Osteoblast (primary cell): ENCODE data around the gene RGR. TPM values are rescaled to one million over a fixed set of nuclear protein-coding genes. Genes with fewer than 3 reads are reported as not detected.

Experiments used
- DNase-seq: peaks from one replicate; pipeline ENCODE4 v3.0.0; 2011; ENCODE audit warnings: low spot score, mixed read lengths; ENCODE audit not compliant: insufficient read length; ENCODE audit errors: missing footprints
- H2AFZ ChIP-seq: 2 replicates; pipeline ENCODE4 v1.6.0; 2011; ENCODE audit warnings: mild to moderate bottlenecking, low read length
- H3K27ac ChIP-seq: 2 replicates; pipeline ENCODE4 v1.5.1; 2011; ENCODE audit warnings: mild to moderate bottlenecking, low read depth, low read length, moderate library complexity
- H3K27me3 ChIP-seq: 2 replicates; pipeline ENCODE4 v1.6.0; 2012; ENCODE audit warnings: mild to moderate bottlenecking, control low read depth, inconsistent platforms, low read length, moderate library complexity; ENCODE audit not compliant: insufficient read depth
- H3K36me3 ChIP-seq: 2 replicates; pipeline ENCODE4 v1.5.1; 2011; ENCODE audit warnings: mild to moderate bottlenecking, low read length, control low read depth, moderate library complexity; ENCODE audit not compliant: insufficient read depth
- H3K4me1 ChIP-seq: 2 replicates; pipeline ENCODE4 v1.5.1; 2011; ENCODE audit warnings: mild to moderate bottlenecking, low read length, control low read depth, moderate library complexity; ENCODE audit not compliant: insufficient read depth
- H3K4me2 ChIP-seq: 2 replicates; pipeline ENCODE4 v1.6.0; 2011; ENCODE audit warnings: mild to moderate bottlenecking, low read length; ENCODE audit not compliant: insufficient read depth
- H3K4me3 ChIP-seq: fragments of 200-600 bp; sonication (generic); 3 replicates; pipeline ENCODE4 v1.5.1; 2012; ENCODE audit warnings: mild to moderate bottlenecking, low read length, inconsistent platforms; ENCODE audit not compliant: insufficient read depth
- H3K79me2 ChIP-seq: 2 replicates; pipeline ENCODE4 v1.6.0; 2012; ENCODE audit warnings: mild to moderate bottlenecking, low read length, control low read depth, inconsistent platforms; ENCODE audit not compliant: insufficient read depth
- H3K9me3 ChIP-seq: 2 replicates; pipeline ENCODE4 v1.5.1; 2011; ENCODE audit warnings: low read depth, low read length, control low read depth
- H4K20me1 ChIP-seq: 2 replicates; pipeline ENCODE4 v1.6.0; 2012; ENCODE audit warnings: mild to moderate bottlenecking, low read length, control low read depth; ENCODE audit not compliant: insufficient read depth
- CTCF ChIP-seq: IDR thresholded peaks from 2 replicates; pipeline ENCODE4 v1.5.1; 2011; ENCODE audit warnings: mild to moderate bottlenecking, low read depth, low read length, moderate library complexity; ENCODE audit errors: extremely low read depth
- total RNA-seq: library from RNA; depleted of rRNA; stranded (reverse); fragments of >200 nt; gene quantifications from 2 replicates; pipeline ENCODE4 v1.2.3, GENCODE V29; 2012

The RGR gene
- total RNA-seq, 1 donor = not detected

GRCh38 chr10:84286695-84287094 is 41.8 kb downstream of the RGR start:
- no peak overlapping the region for H3K4me2 ChIP-seq
- no peaks in the 10 kb centered on the region for H3K79me2 ChIP-seq
- H3K9me3 ChIP-seq = no peaks in the 10 kb centered on the region
- H3K4me3 ChIP-seq = no peak overlapping the region
- no peak overlapping the region for H3K27ac ChIP-seq
- DNase-seq = no peak
- peaks cover 8% of the 10 kb centered on the region for H3K27me3 ChIP-seq
- no peak for TF ChIP-seq CTCF
- H3K4me1 ChIP-seq = no peaks in the 10 kb centered on the region
- H3K36me3 ChIP-seq = no peaks in the 10 kb centered on the region
- no peak overlapping the region for H2AFZ ChIP-seq
- H4K20me1 ChIP-seq = no peaks in the 10 kb centered on the region

- H3K79me2 ChIP-seq = no peaks in the 10 kb centered on the region
- no peak for DNase-seq
- TF ChIP-seq CTCF = no peak
- H3K27ac ChIP-seq = no peak overlapping the region
- H4K20me1 ChIP-seq = no peaks in the 10 kb centered on the region
- H2AFZ ChIP-seq = no peak overlapping the region
- H3K27me3 ChIP-seq = peaks cover 8% of the 10 kb centered on the region
- H3K36me3 ChIP-seq = no peaks in the 10 kb centered on the region
- H3K9me3 ChIP-seq = no peaks in the 10 kb centered on the region
- H3K4me3 ChIP-seq = no peak overlapping the region
- H3K4me1 ChIP-seq = no peaks in the 10 kb centered on the region
- no peak overlapping the region for H3K4me2 ChIP-seq
These were observed 43.3 kb downstream of the RGR start for GRCh38 chr10:84288151-84288550.

DNA sequence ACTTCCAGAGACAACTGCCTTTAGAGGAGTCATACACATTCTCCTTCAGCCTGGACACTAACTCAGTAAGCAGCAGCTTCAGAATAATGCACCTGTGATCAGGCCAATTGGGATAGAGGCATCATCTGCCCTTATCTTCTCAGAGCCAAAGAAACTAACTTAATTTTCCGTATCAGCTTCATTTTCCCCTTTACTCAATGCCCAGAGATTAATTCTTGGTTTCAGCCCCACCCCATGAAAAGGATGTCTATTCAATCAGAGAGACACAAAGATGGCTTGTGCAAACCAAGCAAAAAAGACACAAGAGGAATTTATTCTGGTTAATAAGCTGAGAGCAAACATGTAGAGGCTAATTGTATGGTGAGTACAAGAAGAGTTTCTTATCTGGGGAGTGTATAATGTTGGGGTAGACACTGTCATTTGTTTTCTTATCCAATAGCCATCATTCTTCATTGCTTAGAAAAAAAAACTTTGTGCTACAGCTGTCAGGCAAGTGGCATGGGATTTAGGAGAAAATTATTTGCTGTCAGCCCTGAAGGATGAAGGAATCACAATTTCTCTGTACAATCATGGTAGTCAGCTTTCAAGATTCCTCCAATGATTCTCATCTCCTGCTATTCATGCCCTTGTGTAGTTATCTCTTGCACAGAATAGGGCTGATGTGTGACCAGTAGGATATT is 44.8 kb downstream of the RGR start:
- DNase-seq = no peak
- Histone ChIP-seq H3K79me2 (no peaks in the 10 kb centered on the region), H2AFZ (no peak overlapping the region), H4K20me1 (no peaks in the 10 kb centered on the region), H3K4me2 (no peak overlapping the region), H3K27ac (no peak overlapping the region), H3K4me1 (peaks cover 2% of the 10 kb centered on the region), H3K4me3 (no peak overlapping the region), H3K9me3 (no peaks in the 10 kb centered on the region), H3K36me3 (no peaks in the 10 kb centered on the region), H3K27me3 (peaks cover 8% of the 10 kb centered on the region)
- TF ChIP-seq CTCF = no peak

DNA sequence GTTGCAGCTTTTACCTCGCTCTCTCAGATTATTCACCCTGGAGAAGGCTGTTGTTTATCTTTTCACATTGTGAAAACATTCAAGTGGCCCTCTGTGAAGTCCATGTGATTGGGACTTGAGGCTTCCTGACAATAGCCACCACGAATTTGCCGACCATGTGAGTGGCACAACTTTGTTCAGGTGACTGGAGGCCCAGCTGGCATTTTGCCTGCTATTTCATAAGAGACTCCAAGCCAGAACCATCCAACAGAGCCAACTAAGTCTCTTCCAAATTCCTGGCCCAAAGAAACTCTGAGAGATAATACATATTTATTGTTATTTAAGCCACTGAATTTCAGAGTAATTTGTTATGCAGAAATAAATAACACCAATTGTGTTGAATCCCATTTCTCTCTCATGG is 45.4 kb downstream of the RGR start:
- no peaks in the 10 kb centered on the region for H3K9me3 ChIP-seq
- H3K4me3 ChIP-seq = no peak overlapping the region
- H4K20me1 ChIP-seq = no peaks in the 10 kb centered on the region
- DNase-seq = no peak
- no peak overlapping the region for H3K27ac ChIP-seq
- TF ChIP-seq CTCF = no peak
- no peaks in the 10 kb centered on the region for H3K79me2 ChIP-seq
- H3K4me1 ChIP-seq = peaks cover 2% of the 10 kb centered on the region
- H3K36me3 ChIP-seq = no peaks in the 10 kb centered on the region
- no peak overlapping the region for H3K4me2 ChIP-seq
- H2AFZ ChIP-seq = no peak overlapping the region
- peaks cover 8% of the 10 kb centered on the region for H3K27me3 ChIP-seq
